ENCODE measurements around the gene STARD3NL.
"Not testable (repeated sequence)": the region's sequence is repeated elsewhere in the genome, so short reads cannot be mapped to it uniquely, and the experiment has no call there.

Gene STARD3NL

DNA sequence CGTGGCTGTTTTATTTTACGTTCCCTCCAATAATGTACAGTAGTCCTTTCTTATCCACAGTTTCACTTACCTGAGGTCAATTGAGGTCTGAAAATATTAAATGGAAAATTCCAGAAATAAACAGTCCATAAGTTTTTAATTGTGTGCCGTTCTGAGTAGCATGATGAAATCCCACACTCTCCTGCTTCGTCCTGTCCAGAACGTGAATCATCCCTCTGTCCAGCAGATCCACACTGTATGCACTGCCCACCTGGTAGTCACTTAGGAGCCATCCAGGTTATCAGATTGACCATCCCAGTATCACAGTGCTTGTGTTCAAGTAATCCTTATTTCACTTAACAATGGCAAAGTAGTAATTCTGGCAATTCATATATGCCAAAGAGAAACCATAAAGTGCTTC, 46.3 kb downstream of the STARD3NL start:
- no peak for DNase-seq

DNA sequence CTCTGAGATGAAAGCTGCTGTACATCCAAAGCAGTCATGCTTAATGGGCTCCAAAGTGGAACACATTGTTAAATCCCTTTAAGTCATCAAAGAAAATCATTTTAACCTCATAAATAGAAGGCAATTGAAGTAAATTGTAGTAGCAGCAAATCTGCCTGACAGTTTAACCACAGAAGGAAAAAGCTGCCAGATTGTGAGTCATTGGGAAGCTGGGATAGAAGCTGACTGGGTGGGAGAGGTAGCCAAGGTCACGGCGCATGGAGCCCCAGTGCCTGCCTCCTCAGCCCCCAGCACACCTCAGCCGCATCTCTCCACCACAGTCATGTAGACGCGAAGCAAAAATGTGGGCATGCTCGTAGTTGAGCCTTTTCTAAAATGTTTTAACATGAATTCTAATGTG, 51.3 kb downstream of the STARD3NL start:
- DNase-seq = no peak

DNA sequence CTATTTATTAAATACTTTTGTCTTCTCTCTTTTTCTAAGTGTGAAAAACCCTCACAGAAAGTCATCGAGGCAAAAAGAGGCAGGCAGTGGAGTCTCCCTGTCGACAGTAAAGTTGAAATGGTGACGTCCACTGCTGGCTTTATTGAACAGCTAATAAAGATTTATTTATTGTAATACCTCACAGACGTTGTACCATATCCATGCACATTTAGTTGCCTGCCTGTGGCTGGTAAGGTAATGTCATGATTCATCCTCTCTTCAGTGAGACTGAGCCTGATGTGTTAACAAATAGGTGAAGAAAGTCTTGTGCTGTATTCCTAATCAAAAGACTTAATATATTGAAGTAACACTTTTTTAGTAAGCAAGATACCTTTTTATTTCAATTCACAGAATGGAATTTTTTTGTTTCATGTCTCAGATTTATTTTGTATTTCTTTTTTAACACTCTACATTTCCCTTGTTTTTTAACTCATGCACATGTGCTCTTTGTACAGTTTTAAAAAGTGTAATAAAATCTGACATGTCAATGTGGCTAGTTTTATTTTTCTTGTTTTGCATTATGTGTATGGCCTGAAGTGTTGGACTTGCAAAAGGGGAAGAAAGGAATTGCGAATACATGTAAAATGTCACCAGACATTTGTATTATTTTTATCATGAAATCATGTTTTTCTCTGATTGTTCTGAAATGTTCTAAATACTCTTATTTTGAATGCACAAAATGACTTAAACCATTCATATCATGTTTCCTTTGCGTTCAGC, 52.0 kb downstream of the STARD3NL start:
- no peak for DNase-seq

DNA sequence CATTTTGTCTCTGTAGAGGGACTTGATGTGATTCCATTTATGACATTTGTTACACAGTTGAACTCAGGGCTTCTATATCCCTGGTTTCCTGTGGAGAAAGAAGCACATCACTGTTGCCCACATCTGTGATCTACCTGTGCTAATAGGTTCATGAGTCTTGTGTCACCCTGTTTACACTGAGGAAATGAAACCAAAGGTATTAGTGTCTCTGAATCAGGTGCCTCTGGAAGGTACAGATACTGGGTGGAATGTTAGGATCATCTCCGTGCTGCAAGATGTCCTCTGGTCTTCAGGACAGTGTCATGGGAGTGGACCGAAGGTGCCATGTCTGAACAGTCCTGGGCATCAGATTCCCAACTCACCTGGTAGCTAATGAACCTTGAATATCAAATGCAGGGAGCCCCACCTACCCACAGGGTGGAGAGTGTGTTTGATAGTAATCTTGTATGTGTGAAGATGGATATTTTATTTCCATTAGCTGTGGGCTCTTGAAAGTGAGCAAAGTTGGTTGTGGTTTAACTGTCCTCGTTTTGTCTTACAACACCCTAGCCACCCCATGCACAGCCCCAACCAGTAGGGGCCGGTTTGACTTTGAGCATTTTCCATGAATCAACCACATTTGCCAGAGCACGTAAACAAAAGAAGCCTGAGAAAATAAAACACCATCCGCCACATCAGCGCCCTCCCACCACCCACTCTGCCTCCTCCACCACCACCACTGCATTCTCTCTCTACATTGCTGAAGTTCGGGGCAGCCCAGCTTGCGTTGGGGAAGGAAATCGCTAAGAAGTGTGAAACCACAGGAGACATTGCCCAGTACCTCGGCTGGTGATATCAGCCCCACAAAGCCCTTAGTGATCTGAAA, 54.7 kb downstream of the STARD3NL start:
- no peak for DNase-seq

DNA sequence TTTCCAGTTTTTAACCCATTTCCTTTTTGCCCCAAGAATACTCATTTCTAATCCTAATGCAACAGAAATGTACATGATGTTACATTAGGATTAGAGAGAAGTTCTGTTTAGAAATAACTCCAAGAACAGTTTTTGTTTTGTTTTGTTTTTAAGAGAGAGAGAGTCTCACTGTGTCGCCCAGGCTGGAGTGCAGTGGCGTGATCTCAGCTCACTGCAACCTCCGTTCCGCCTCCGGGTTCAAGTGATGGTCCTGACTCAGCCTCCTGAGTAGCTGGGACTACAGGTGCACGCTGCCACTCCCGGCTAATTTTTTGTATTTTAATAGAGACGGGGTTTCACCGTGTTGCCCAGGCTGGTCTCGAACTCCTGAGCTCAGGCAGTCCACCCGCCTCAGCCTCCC, 56.7 kb downstream of the STARD3NL start:
- DNase-seq = not testable (repeated sequence)

DNA sequence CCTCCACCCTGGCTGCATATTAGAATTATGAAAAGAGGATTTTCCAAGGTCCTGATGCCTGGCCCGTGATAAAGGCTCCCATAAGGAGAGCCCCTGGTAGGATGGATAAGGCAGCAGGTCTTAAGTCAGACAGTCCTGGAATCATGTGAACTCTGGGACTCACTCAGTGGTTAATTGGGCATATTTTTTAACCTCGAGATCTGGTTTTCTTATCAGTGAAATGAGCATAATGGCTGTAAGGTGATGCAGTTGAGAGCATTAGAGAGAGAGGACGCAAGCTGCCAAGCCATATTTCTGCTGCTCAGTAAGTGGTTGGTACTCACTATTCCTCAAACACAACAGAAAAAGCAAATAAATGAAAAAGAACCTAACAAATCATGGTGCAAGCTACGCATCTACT, 57.6 kb downstream of the STARD3NL start:
- no peak for DNase-seq

DNA sequence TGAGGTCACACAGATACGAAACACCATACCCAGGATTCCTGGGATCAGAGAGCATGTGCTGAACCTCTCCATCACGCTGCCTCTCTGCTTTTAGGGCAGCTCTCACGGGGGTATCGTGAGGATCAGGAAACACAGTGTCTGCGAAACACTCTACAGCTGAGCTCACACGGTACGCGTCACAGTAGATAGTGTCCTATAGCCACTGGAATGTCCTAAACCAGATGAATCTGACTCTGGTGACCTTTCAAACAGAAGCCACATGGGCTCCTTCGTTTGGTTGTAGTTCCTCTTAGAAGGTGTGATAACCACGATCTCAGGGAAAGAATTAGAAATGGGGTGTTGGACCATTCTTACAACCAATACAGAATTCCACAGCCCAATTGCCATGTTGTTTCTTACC, 61.1 kb downstream of the STARD3NL start:
- not testable (repeated sequence) for DNase-seq

DNA sequence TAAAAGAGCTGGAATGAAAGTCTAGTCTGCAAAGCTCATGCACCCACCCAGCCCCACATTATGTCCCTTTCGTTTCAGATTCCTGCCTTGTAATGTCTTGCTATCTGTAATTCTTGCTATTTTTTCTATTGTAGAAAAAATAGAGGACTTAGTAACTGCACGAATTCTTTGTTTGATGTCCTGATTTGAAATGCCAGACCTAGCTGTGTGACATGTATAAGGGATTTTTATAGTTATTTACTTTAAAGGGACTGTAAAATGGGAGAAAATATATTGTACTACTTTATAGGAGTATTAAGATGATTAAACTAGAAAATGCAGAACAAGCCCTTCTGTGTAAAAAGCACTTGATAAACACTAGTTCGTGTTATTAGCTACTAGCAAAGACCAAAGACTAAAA, 63.0 kb downstream of the STARD3NL start:
- DNase-seq = no peak

DNA sequence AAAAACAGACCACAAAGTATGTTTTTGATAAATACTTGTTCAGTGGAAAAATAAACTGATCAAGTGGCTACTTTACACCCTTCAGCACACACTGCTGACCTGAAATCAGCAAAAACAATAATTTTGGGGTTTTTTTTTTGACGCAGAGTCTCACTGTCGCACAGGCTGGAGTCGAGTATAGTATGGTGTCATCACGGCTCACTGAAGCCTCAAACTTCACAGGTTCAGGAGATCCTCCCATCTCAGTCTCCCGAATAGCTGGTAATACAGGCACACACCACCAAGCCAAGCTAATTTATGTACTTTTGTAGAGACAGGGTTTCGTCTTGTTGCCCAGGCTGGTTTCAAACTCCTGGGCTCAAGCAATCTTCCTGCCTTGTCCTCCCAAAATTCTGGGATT, 64.8 kb downstream of the STARD3NL start:
- DNase-seq = no peak

DNA sequence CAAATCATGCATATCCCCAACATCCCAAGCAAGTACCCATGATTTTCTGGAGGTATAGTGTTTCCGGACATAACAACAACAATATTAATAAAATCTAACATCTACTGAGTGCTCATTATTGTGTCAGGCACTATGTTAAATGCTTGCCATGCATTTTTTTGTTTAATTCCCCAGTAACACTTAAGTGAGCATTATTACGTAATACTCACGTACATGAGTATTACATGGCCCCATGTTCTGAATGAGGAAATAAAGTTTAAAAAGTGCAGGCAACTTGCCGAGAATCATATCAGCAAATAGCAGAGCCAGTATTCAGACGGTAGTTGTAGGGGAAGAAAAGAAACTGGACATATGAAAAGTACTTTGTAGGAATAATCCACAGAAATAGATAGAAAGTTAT, 65.3 kb downstream of the STARD3NL start:
- DNase-seq = not testable (repeated sequence)

DNA sequence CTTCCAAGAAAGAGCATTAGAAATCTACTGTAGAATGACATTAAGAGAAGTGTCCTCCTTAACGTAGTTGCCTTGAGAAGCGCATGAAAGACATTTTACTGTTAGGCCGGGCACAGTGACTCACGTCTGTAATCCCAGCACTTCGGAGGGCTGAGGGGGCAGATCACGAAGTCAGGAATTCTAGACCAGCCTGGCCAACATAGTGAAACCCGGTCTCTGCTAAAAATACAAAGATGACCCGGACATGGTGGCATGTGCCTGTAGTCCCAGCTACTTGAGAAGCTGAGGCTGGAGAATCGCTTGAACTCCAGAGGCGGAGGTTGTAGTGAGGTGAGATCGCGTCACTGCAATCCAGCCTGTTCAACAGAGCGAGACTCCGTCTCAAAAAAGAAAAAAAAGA, 66.5 kb downstream of the STARD3NL start:
- DNase-seq = no peak

DNA sequence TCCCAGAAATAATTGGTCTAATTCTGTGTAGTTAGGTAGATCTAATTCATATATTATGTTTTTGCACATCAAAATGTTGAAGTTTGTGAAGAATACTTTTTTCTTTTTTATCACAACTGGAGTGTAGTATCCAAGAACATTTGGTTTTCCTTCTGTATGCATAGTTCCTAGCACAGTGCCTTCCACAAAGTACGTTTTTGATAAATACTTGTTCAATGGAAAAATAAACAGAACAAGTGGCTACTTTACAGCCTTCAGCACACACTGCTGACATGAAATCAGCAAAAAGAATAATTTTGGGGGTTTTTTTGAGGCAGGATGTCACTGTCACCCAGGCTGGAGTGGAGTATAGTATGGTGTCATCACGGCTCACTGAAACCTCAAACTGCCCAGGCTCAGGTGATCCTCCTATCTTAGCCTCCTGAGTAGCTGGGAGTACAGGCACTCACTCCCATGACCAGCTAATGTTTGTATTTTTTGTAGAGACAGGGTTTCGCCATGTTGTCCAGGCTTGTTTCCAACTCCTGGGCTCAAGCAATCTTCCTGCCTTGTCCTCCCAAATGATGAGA, 67.4 kb downstream of the STARD3NL start:
- no peak for DNase-seq

DNA sequence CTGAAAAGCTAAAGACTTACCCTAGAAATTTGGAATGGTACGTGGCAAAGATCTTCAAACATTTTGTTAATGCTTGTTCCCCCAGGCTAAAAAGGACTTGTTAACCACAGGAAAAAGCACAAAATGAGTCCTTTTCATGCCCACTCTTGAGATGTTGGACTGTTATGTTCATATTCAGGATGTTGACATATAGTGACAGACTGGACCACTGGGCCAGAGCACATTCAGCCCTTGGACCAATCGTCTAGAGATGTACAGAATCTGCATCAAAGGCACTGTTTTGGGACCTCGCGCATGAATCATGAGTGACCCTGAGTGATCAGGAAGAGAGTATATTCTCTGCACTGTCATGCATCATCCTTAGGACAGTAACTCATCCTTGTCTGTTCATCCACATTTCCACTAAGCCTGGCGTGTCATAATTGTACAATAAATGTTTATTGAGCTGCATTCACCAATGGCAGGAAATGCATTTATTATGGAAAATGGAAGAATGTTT, 70.1 kb downstream of the STARD3NL start:
- no peak for DNase-seq

DNA sequence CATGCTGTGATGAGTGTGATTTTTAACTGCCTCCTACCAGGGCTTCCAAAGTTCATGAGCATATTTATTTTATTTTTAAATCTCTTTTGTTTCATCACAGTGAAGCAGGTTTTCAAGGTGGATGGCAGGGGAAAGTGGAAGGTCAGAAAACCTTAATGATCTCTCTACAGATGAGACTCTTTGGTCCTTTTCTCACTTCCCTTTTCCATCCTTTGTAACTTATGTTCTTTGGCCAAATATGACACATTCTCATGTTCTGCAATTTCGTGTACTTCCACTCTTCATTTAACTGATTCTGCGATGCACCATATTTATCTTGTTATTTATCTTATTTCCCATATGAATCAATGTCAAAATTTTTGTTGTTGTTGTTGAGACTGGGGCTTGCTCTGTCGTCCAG, 71.8 kb downstream of the STARD3NL start:
- DNase-seq = not testable (repeated sequence)

DNA sequence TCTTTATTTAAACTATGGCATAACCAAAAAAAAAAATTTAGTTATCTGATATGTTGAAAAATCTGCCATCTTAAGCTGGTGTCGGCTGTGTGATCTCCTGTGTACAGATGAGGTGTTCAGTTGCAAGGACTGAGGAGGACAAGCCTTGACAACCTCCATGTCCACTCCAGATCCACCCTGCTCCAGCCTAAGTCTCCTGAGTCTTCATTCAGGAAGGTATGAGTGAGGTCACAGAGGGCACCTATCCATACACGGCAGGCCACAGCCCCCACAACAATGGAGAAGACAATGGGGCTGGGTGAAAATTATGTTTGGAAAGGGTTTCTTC, 79.3 kb downstream of the STARD3NL start:
- no peak for DNase-seq

DNA sequence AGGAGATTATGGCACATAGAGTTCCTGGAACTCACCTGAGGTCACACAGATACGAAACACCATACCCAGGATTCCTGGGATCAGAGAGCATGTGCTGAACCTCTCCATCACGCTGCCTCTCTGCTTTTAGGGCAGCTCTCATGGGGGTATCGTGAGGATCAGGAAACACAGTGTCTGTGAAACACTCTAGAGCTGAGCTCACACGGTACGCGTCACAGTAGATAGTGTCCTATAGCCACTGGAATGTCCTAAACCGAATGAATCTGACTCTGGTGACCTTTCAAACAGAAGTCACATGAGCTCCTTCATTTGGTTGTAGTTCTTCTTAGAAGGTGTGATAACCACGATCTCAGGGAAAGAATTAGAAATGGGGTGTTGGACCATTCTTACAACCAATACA, 81.1 kb downstream of the STARD3NL start:
- DNase-seq = not testable (repeated sequence)

DNA sequence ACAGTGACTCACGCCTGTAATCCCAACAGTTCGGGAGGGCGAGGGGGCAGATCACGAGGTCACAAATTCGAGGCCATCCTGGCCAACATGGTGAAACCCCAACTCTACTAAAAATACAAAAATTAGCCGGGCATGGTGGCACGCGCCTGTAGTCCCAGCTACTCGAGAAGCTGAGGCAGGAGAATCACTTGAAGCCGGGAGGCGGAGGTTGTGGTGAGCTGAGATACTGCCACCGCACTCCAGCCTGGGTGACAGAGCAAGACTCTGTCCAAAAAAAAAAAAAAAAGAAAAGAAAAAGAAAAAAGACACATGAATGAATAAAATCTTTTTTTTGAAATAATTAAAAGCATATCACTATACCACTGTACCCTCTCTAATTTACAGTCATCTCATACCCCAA, 83.6 kb downstream of the STARD3NL start:
- DNase-seq = not testable (repeated sequence)

DNA sequence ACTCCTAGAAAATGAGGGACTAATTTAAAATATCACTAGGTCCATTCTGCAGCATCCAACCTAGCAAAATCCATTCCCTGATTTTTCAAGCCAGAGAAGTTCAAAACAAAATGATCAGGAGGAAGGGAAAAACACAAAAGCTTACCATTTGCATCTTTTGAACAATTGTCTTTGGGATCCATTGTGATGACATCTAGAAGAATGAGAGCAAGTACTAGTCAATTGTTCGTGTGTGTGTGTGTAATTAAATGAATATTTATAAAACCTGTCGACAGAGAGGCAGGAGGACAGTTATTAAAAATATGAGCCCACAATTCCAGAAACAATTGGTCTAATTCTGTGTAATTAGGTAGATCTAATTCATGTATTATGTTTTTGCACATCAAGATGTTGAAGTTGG, 84.0 kb downstream of the STARD3NL start:
- not testable (repeated sequence) for DNase-seq

DNA sequence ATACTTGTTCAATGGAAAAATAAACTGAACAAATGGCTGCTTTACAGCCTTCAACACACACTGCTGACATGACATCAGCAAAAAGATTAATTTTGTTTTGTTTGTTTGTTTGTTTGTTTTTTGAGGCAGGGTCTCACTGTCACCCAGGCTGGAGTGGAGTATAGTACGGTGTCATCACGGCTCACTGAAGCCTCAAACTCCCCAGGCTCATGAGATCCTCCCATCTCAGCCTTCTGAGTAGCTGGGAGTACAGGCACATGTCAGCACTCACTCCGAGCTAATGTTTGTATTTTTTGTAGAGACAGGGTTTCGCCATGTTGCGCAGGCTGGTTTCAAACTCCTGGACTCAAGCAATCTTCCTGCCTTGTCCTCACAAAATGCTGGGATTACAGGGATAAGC, 84.5 kb downstream of the STARD3NL start:
- DNase-seq = no peak

DNA sequence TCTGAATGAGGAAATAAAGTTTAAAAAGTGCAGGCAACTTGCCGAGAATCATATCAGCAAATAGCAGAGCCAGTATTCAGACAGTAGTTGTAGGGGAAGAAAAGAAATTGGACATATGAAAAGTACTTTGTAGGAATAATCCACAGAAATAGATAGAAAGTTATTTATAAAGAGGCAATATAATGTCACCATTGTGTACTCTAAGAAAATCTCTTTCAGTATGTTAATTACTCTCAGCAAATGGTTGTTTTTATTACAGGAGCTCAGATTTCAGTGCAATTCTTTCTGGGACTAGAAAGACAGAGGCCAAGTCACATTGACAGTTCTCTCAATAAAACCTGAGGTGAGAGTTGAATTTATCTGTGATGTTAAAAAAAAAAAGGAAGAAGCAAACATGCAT, 85.2 kb downstream of the STARD3NL start:
- DNase-seq = not testable (repeated sequence)

DNA sequence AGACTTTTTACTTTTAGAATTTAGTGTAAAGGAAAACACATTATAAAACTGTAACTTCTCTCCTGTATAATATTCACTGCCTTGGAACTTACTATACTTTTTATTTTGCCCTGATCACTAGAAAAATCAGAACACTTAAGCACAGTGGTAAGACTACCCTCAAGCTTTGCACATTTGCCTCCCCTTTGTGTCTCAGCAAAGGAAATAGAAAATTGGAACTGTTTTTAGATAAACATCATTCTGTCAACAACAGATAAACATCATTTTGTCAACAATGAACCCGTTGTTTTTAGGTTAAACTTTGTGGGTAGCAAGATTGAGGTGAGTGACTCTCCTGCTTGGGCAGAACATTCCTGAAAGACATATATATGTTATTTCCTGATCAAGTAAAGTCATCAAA, 86.6 kb downstream of the STARD3NL start:
- DNase-seq = not testable (repeated sequence)

DNA sequence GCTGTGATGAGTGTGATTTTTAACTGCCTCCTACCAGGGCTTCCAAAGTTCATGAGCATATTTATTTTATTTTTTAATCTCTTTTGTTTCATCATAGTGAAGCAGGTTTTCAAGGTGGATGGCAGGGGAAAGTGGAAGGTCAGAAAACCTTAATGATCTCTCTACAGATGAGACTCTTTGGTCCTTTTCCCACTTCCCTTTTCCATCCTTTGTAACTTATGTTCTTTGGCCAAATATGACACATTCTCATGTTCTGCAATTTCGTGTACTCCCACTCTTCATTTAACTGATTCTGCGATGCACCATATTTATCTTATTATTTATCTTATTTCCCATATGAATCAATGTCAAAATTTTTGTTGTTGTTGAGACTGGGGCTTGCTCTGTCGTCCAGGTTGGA, 87.9 kb downstream of the STARD3NL start:
- DNase-seq = not testable (repeated sequence)

DNA sequence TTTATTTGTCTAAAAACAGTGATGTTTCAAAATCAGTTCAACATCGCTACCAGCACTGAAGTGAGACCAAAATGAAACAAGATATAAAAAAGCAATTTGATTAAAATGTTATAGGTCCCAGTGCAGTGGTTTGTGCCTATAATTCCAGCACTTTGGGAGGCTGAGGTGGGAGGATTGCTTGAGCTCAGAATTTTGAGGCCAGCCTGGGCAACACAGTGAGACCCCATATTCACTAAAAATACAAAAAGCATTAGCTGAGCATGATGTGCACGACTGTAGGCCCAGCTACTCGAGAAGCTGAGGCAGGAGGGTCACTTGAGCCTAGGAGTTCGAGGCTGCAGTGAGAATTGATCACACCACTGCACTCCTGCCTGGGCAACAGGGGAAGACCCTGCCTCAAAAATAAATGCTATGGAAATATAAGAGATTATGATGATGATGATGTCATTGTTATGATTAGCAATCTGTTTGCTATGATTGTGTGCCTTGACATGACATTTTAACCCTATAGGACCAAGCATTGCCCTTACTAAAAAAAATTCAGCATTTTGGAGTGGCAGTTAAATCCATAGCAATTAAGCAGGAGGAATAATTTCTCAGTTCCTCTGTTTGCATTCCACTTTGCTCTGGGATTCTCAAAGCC, 91.8 kb downstream of the STARD3NL start:
- not testable (repeated sequence) for DNase-seq
